HG03095 (cell line): ENCODE measurements around the gene QSOX2.

Experiments used
- ATAC-seq: cut with Tn5 transposase; IDR thresholded peaks from one replicate; pipeline ENCODE4 v1.9.1; 2021; ENCODE audit warnings: moderate library complexity; ENCODE audit not compliant: unreplicated experiment

Gene QSOX2

GRCh38 chr9:136157477-136158265, 87.9 kb downstream of the QSOX2 start:
- no peak for ATAC-seq
